Erythroblast (primary cell): Measurements from ENCODE around the gene GPS1.

Source experiments
- DNase-seq, 2 experiments: peaks; one replicate each; lab custom pipeline; 2025; lab: John Stamatoyannopoulos, UW
- GATA1 ChIP-seq: IDR thresholded peaks from 2 replicates; pipeline ENCODE4 v1.6.1; 2011; ENCODE audit warnings: low read depth, mild to moderate bottlenecking, control low read depth, low read length, moderate library complexity
- POLR2A ChIP-seq: IDR thresholded peaks from 2 replicates; pipeline ENCODE4 v1.6.1; 2011; ENCODE audit warnings: mild to moderate bottlenecking, low read length

Gene GPS1

DNA sequence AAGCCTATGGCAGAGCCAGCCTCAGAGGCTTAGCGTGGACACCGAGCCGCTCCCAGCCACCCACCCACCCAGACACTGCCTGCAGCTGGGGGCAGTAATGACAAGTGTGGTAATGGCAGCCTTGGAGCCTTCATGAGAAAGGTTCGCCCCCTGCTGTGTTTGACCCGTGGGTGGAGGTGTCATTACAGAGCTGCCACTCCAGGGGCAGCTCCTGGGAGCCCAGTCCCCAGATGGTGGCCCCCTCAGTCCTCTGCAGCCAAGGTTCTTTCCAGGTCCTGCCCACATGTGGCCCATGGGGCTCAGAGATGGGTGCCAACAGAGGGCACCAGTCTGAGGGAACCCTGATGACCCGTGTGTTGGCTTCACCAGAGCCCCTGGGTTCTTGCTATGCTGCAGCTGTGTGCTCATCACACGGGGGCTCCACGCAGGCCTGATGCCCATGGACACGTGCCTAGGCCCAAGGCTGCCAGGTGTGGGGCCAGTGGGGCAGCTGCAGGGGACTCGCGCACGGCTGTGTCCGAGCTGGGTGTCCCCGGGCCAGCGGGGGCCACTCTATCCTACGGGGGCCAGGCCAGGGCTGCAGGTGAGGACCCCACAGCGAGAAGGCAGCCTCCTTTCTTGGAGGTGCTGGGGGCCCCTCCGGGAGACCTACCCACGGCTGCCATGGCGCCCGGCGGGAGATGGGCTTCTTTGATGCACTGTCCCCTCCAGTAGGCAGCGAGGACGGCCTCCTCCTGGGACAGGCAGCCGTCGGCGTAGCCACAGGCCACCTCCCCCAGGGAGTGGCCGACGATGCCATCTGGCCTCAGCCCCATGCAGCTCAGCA lies 38.2 kb downstream of the GPS1 start:
- no peak for DNase-seq

DNA sequence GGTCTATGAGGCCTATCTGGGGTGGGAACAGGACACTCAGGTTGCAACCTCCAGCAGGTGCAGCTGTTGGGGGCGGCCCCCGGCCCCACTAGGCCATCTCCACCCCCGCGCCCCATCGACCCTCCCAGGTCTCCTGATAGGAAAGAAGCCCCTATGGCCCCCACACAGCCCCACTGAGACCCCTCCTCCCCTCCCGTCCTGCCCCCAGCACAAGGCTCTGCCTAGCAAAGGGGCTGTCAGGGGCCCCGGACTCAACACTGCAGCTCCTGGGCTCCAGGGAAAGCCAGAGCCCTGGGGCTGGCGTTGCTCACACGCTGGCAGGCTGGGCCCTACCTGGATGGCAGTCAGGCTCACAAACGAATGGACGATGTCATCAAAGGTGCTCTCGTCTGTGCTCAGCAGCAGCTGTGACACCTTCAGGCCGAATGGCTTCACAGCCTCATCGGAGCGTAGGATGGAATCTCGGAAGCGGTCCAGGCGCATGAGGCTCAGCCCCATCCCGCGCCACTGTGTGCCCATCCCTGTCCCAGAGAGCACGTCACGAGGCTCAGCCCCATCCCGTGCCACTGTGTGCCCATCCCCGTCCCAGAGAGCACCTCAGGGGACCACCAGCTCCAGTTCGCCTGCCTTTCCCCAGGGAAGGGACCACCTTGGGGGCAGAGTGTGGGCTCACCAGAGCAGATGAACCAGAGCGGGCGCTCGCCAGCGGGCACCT lies 39.0 kb downstream of the GPS1 start:
- DNase-seq = no peak
- peak; percentile 9 for TF ChIP-seq POLR2A
- no peak for TF ChIP-seq GATA1

More for the DNA sequence above, 38.2 kb downstream of the GPS1 start:
- no peak for TF ChIP-seq GATA1
- TF ChIP-seq POLR2A = no peak

DNA sequence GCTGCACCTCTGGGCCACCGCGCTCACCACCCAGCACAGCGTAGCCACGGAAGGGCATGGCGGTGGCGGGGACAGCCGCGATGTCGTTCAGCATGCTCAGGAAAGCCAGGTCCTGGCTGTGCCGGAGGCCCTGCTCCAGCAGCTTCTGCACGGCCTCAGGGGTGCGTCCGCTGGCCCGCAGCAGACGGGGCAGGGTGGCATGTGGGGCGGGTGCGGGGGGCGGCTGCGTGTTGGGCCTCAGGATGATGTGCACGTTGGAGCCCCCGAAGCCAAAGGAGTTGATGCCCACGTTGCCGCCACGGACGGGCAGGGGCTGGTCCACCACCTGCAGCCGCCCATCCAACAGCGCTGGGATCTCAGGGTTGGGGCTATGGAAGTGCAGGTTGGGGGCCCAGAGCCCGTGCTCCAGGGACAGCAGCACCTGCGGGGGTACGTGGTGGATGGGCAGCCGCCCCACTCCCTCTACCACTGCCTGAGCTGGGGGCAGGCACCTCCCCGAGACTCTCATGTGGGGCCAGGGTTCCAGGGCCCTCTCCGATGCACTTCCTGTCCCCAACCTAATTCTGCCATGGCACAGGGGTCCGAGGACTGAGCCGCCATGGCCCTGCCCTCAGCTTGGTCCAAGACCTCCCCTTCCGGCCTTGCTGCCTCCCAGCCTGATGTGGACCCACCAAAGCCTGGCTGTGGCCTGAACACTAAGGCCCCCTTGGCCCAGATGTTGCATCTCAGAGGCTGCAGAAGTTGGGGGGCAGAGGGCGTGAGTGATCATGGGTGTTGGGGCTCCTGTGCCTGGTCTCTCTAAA lies 39.8 kb downstream of the GPS1 start:
- DNase-seq = no peak
- TF ChIP-seq POLR2A (no peak), GATA1 (no peak)

DNA sequence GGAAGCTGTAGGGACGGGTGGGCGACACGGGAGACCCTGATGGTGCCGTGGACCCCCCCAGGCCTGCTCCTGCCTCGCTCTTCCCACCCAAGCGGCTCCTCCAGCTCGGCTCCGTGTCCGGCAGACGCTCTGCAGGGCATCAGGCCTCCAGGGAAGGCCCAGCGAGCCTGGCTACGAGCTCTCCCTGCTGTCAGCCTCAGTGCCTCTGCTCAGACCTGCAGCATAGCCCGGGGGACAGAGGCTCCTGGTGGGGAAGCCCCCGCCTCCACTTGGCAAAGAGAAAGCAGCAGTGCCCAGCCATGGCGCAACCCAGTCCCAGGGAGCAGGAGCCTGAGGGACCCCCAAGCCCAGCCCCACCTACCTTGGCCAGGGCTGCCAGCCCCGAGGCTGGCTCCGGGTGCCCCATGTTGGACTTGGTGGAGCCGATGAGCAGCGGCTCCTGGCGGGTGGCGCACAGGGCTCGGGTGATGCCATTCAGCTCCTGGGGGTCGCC lies 40.4 kb downstream of the GPS1 start:
- TF ChIP-seq GATA1 (no peak), POLR2A (peak; percentile 25)
- DNase-seq = no peak

DNA sequence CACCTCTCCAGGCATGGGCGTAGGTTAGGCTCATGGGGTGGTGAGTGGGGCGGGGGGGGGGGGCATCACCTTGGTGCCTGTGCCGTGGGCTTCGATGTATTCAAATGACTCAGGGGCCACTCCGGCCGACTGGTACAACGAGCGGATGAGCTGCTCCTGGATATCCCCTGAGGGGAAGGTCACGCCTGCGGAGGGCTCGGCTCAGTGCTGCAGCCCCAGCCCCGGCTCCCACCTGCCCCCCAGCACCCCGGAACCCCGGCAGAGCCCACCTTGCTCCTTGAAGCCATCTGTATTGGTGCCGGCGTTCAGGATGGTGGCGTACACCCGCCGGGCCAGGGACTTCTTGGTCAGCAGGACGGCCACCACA lies 40.9 kb downstream of the GPS1 start:
- DNase-seq = no peak
- TF ChIP-seq GATA1 (no peak), POLR2A (no peak)

DNA sequence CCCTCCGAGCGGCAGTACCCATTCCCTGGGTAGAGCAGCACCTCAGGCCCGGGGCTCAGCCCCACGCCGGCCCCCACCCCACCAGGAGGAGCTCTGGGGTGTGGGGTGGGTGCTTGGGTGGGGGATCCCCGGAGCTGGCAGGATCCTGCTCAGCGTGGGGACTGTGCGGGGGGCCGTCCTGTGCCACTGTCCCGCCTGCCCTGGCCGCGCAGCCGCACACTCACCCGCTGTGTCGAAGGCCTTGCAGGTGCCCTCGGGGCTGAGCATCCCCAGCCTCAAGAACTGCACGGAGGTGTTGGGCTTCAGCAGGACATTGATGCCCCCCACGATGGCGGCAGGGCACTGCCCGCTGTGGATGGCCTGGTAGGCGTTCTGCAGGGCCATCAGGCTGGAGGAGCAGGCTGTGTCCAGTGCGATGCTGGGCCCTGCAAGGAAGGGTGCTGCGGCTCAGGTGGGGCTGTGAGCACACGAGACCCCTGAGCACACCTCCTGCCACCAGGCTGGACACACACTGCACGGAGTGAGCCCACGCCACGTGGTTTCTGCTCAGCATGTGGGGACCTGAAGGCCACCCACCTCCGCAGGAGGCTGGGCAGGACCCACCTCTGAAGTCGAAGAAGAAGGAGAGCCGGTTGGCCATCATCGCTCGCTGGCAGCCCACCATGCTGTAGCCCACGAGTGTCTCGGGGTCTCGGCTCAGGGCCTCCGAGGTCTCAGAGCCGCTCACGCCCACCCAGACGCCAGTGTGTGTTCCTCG lies 41.5 kb downstream of the GPS1 start:
- TF ChIP-seq POLR2A (peak; percentile 46), GATA1 (no peak)
- no peak for DNase-seq

DNA sequence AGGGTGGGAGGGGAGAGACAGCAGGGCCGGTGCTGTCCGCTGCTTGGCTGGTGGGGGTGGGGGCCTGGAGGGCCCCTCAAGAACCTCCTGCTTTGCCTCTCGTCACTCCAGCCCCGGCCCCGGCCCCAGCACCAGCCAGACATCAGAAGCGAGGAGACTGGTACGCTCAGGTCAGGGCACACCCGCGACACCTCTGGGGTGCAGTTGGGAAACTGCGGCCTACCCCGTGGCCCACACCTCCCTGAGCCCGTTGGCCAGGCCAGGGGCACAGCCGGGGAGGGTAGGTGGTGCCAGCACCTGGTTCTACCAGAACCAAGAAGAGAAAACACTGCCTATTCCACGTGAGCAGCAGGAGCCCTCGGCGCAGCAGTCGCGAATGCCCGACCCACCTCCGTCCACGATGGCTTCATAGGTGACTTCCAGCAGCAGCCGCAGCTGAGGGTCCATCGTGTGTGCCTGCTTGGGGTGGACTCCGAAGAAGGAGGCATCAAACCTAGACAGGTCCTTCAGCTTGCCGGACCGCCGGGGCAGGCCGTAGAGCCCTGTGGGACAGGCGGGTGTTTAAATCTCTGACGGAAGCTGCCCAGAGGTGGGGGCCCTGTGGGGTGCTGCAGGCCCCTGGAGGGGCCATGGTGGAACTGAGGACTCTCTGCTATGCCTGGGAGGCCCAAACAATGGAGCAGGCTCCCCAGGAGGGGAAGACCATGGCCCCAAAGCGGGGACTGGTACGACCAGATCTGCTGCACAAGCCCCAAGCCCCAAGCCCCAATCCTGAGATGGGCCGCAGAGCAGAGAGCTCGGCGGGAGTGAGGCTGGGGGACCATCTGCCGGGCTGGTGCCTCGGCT lies 43.5 kb downstream of the GPS1 start:
- no peak for TF ChIP-seq GATA1
- TF ChIP-seq POLR2A = no peak
- DNase-seq = no peak

DNA sequence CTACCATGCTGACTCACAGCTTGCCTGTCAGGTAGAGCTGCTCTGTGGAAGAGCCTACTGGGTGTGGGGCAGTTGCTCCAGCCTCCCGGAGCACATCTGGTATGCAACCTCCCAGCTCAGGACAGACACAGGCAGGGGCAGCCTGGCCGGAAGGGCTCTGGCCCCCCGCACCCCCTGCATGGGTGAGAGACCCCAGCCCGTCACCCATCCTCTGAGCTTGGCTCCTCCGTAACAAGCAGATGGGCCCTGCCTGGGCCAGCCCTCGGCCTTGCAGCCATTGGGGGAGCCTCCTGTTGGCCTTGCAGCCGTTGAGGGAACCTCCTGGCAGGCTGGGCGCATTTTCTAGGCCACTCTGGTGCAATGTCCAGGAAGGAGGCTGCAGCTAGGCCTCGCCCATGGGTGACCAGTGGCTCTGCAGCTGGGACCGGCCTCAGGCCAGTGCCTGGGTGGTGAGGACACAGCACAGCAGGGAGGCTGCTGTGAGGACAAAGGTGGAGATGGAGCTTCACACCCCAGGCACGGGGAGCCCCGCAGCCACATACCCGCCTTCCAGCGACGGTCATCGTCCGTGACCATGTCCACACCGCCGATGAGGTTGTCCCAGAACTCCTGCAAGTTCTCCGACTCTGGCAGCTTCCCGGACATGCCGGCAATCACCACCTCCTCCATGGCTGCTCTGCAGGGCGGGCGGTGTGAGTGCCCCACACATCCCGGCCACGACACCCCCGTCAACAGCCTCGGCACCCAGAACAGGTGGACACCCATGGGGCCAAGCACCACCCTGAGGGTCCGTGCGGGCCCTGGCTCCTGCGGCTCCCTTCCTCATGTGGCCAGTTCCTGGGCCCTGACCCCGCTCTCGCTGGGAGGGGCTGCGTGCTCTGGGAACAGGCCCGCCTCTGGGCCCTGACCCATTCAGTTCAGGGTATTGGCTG lies 44.3 kb downstream of the GPS1 start:
- no peak for DNase-seq
- TF ChIP-seq POLR2A = peak; percentile 25
- no peak for TF ChIP-seq GATA1

DNA sequence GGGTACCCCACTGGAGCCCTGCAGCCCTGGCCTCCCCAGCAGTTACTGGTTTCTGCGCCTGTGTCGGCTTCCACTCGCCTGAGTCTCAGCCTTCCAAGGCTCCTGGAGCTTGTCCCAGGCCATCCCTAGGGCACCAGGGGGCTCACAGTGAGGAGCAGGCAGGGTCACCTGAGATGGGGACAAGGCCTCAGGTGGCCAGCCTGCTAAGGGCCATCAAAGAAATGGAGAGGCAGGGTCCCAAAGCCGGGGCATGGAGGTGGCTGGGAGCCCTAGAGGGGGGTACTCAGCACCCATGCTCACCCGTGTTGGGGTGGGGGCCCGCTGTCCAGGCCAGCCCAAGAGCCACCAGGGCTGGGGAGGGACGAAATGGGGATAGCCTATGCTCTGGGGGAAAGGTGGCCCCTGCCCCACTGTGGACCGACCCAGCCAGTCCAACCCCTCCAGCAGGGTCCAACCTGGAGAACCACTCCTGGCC lies 45.0 kb downstream of the GPS1 start:
- DNase-seq = no peak
- TF ChIP-seq POLR2A = no peak
- TF ChIP-seq GATA1 = no peak

DNA sequence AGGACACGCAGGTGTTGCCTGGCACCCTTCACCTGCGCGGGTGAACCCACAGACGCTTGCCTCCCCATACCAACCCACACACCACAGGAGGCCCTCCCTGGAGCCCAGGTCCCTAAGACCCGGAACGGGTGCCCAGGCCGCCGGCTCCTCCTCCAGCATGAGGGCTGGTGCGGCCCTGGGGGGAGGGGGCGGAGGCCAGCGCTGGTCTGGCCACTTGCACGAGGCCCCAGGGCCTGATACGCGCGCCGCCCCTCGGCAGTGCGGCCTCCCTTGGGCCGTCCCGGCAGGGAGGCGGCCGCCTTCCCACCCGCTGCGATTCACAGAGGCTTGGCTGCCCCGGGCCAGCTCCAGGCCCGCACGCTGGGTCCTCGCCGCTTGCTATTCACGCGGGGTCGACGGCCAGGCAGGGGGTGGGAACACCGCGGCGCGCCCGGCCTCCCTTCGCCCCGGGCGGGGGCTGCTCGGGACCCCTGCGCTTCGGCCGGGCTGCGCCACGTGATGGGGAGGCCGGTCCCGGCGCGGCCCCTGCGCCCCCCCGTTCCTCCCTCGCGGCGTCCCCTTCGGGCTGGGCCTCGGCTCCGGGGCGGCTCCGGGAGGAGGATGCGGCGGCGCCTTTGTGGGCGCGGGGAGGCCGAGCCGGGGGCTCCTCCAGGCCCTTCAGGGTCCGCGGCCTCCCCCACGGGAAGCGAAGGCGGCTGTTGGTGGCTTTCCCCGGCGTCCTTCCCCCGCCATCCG lies 45.7 kb downstream of the GPS1 start:
- TF ChIP-seq POLR2A = peak; percentile 2
- TF ChIP-seq GATA1 = no peak
- DNase-seq = peak; percentile 80

DNA sequence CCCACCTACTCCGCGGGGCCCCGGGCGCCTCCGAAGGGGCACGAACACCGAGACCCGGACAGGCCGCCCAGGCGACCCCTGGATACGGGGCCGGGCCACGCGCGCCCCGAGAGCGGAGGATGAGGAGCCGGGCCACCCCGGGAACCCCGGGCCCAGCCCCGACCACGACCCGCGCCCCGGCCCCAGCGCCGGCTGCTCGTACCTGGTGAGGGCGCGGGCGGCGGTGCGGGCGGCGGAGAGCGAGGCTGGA lies 46.1 kb downstream of the GPS1 start:
- no peak for TF ChIP-seq POLR2A
- TF ChIP-seq GATA1 = no peak
- DNase-seq = no peak
